HEK293 (cell line): ENCODE results near the gene ENO3.
"Not testable (repeated sequence)": the region's sequence is repeated elsewhere in the genome, so short reads cannot be mapped to it uniquely, and the experiment has no call there.

Source experiments
- CTCF ChIA-PET: fragments of 350-600 bp; formaldehyde crosslinking; extraction: SDS; loops from one replicate; lab custom pipeline; 2021; ENCODE audit warnings: antibody characterized with exemption; lab: Yijun Ruan, JAX
- POLR2A ChIA-PET: fragments of 300-600 bp; formaldehyde crosslinking; extraction: SDS; loops from one replicate; lab custom pipeline; 2020; ENCODE audit warnings: antibody characterized with exemption, inconsistent platforms; lab: Yijun Ruan, JAX
- H3K27ac ChIP-seq: fragments of 200-500 bp; sonication (Bioruptor generic); 2 replicates; pipeline ENCODE4 v1.5.1; 2014; ENCODE audit warnings: low read depth, low read length, control low read depth, inconsistent platforms; ENCODE audit errors: extremely low read depth
- H3K36me3 ChIP-seq, 2 experiments: fragments of 200-500 bp in 1 of 2; sonication (Bioruptor generic) in 1 of 2; 1 replicate in 1 of 2; 2 replicates in 1 of 2; pipeline ENCODE4 v1.5.1; 2014 to 2017; ENCODE audit warnings: inconsistent platforms in 2 of 2, low read length in 2 of 2; ENCODE audit not compliant: control insufficient read depth in 2 of 2, insufficient read depth in 1 of 2
- H3K4me1 ChIP-seq: fragments of 200-500 bp; sonication (Bioruptor generic); 2 replicates; pipeline ENCODE4 v1.5.1; 2014; ENCODE audit warnings: mild to moderate bottlenecking, low read length, inconsistent platforms; ENCODE audit not compliant: control insufficient read depth, insufficient read depth
- H3K4me3 ChIP-seq: 2 replicates; pipeline ENCODE4 v1.5.1; 2011; ENCODE audit warnings: low read depth, mild to moderate bottlenecking, control low read depth, low read length, moderate library complexity
- H3K9me3 ChIP-seq: fragments of 200-500 bp; sonication (Bioruptor generic); 2 replicates; pipeline ENCODE4 v1.5.1; 2014; ENCODE audit warnings: low read depth, low read length, inconsistent platforms; ENCODE audit not compliant: control insufficient read depth, insufficient read depth
- GLIS2 ChIP-seq: fragments of 450-650 bp; formaldehyde crosslinking; IDR thresholded peaks from 2 replicates; pipeline ENCODE4 v1.5.1; 2016; ENCODE audit warnings: missing biosample characterization, missing genetic modification characterization
- KLF10 ChIP-seq: fragments of 450-650 bp; IDR thresholded peaks from 2 replicates; pipeline ENCODE4 v1.5.1; 2018; ENCODE audit warnings: missing biosample characterization, mild to moderate bottlenecking, missing genetic modification characterization
- KLF9 ChIP-seq: fragments of 450-650 bp; formaldehyde crosslinking; IDR thresholded peaks from 2 replicates; pipeline ENCODE4 v1.5.1; 2016; ENCODE audit warnings: missing biosample characterization, missing genetic modification characterization, low read depth
- ZBTB20 ChIP-seq: fragments of 450-650 bp; formaldehyde crosslinking; IDR thresholded peaks from 2 replicates; pipeline ENCODE4 v1.5.1; 2016; ENCODE audit warnings: missing biosample characterization, missing genetic modification characterization
- ZBTB7A ChIP-seq: fragments of 450-650 bp; formaldehyde crosslinking; IDR thresholded peaks from 2 replicates; pipeline ENCODE4 v1.5.1; 2016; ENCODE audit warnings: low read depth, missing biosample characterization, missing genetic modification characterization
- ZEB2 ChIP-seq: fragments of 450-650 bp; formaldehyde crosslinking; IDR thresholded peaks from 2 replicates; pipeline ENCODE4 v1.5.1; 2016; ENCODE audit warnings: missing biosample characterization, missing genetic modification characterization
- ZFHX2 ChIP-seq: fragments of 450-650 bp; formaldehyde crosslinking; conservative IDR thresholded peaks from 2 replicates; pipeline ENCODE4 v1.5.1; 2016; ENCODE audit warnings: missing biosample characterization, missing genetic modification characterization
- ZFP41 ChIP-seq: fragments of 450-650 bp; formaldehyde crosslinking; IDR thresholded peaks from 2 replicates; pipeline ENCODE4 v1.5.1; 2016; ENCODE audit warnings: missing biosample characterization, missing genetic modification characterization, borderline replicate concordance
- ZNF114 ChIP-seq: fragments of 450-650 bp; formaldehyde crosslinking; IDR thresholded peaks from 2 replicates; pipeline ENCODE4 v1.5.0; 2017; ENCODE audit warnings: missing biosample characterization, missing genetic modification characterization
- ZNF146 ChIP-seq: fragments of 450-650 bp; formaldehyde crosslinking; IDR thresholded peaks from 2 replicates; pipeline ENCODE4 v1.5.1; 2016; ENCODE audit warnings: missing biosample characterization, missing genetic modification characterization
- ZNF16 ChIP-seq: fragments of 450-650 bp; formaldehyde crosslinking; IDR thresholded peaks from 2 replicates; pipeline ENCODE4 v1.5.1; 2016; ENCODE audit warnings: low read depth, missing biosample characterization, missing genetic modification characterization
- ZNF184 ChIP-seq: fragments of 450-650 bp; IDR thresholded peaks from 2 replicates; pipeline ENCODE4 v1.5.1; 2018; ENCODE audit warnings: missing biosample characterization, mild to moderate bottlenecking, missing genetic modification characterization
- ZNF341 ChIP-seq: fragments of 450-650 bp; formaldehyde crosslinking; IDR thresholded peaks from 2 replicates; pipeline ENCODE4; 2016; ENCODE audit warnings: low read depth, missing biosample characterization, missing genetic modification characterization
- ZNF394 ChIP-seq: fragments of 450-650 bp; formaldehyde crosslinking; IDR thresholded peaks from 2 replicates; pipeline ENCODE4 v1.5.1; 2016; ENCODE audit warnings: missing biosample characterization, missing genetic modification characterization, mild to moderate bottlenecking, moderate library complexity, borderline replicate concordance
- ZNF548 ChIP-seq: fragments of 450-650 bp; formaldehyde crosslinking; IDR thresholded peaks from 2 replicates; pipeline ENCODE4 v1.5.1; 2016; ENCODE audit warnings: missing biosample characterization, missing genetic modification characterization
- ZNF571 ChIP-seq: fragments of 450-650 bp; formaldehyde crosslinking; IDR thresholded peaks from 2 replicates; pipeline ENCODE4 v1.5.0; 2017; ENCODE audit warnings: missing biosample characterization, missing genetic modification characterization
- ZNF600 ChIP-seq: fragments of 450-650 bp; formaldehyde crosslinking; IDR thresholded peaks from 2 replicates; pipeline ENCODE4 v1.5.1; 2016; ENCODE audit warnings: missing biosample characterization, missing genetic modification characterization
- ZNF610 ChIP-seq: fragments of 450-650 bp; formaldehyde crosslinking; IDR thresholded peaks from 2 replicates; pipeline ENCODE4 v1.5.1; 2016; ENCODE audit warnings: missing biosample characterization, missing genetic modification characterization, borderline replicate concordance
- ZNF701 ChIP-seq: fragments of 450-650 bp; formaldehyde crosslinking; IDR thresholded peaks from 2 replicates; pipeline ENCODE4 v1.5.1; 2016; ENCODE audit warnings: missing biosample characterization, missing genetic modification characterization
- ZNF837 ChIP-seq: fragments of 450-650 bp; formaldehyde crosslinking; IDR thresholded peaks from 2 replicates; pipeline ENCODE4 v1.5.1; 2016; ENCODE audit warnings: missing biosample characterization, missing genetic modification characterization
- ZSCAN16 ChIP-seq: fragments of 450-650 bp; formaldehyde crosslinking; IDR thresholded peaks from 2 replicates; pipeline ENCODE4 v1.5.1; 2016; ENCODE audit warnings: missing biosample characterization, missing genetic modification characterization
- TF ChIP-seq, protein P1 (sequence below): fragments of 450-650 bp; formaldehyde crosslinking; IDR thresholded peaks from 2 replicates; pipeline ENCODE4 v1.5.1; 2016; ENCODE audit warnings: missing biosample characterization, missing genetic modification characterization
- TF ChIP-seq, protein P2 (sequence below): fragments of 450-650 bp; formaldehyde crosslinking; conservative IDR thresholded peaks from 2 replicates; pipeline ENCODE4 v1.5.1; 2016; ENCODE audit warnings: low read depth, missing biosample characterization, missing genetic modification characterization
- TF ChIP-seq, protein P3 (sequence below): fragments of 450-650 bp; formaldehyde crosslinking; IDR thresholded peaks from 2 replicates; pipeline ENCODE4 v1.5.1; 2016; ENCODE audit warnings: missing biosample characterization, missing genetic modification characterization

Gene ENO3

DNA sequence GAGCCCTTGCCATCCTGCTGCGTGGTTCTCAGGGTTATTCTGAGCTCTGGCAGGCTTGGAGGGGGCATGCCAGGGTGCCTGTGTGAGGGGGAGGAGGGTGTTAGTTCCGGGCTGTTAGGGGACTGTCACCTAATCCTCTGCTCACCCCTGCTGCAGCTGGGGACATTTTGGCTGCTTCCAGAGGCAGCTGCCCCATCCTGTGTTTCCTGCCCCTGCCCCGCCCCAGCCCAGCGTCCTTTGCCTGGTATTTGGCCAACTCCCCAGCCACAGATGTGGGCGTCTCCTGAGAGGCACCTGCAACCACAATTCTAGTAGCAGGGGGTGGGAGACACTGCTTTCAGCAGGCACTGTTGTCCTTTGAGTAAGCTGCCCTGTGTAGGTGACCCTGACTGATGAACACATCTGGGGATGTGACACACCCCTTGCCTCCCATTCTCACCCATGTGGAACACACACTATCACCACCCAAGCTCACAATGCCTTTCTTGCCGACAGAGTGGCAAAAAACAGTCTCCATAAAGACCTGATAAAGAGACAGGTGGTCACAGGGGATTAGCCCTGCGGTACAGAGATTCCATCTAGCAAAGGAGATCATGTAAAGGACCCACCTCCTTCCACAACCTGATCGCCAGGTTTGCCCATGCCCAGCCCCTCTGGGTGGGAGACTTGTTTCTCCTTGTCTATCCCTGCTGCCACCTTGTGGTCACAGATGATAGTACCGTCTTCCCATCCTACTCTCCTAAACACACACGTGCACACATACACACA, 47.7 kb upstream of the ENO3 start, which contains the start of gene CHRNE (continued):
- peak; percentile 72; the same call in 1 of the 2 replicates for TF ChIP-seq KLF9 (tag by site-specific recombination)
- TF ChIP-seq ZEB2: peak; percentile 33; the same call in 1 of the 2 replicates
- TF ChIP-seq ZNF548: no peak
- TF ChIP-seq ZNF600 (tag by site-specific recombination): 0 out of 2 replicates have a peak, but pooled peaks have one; percentile 23
- TF ChIP-seq, protein P1, sequence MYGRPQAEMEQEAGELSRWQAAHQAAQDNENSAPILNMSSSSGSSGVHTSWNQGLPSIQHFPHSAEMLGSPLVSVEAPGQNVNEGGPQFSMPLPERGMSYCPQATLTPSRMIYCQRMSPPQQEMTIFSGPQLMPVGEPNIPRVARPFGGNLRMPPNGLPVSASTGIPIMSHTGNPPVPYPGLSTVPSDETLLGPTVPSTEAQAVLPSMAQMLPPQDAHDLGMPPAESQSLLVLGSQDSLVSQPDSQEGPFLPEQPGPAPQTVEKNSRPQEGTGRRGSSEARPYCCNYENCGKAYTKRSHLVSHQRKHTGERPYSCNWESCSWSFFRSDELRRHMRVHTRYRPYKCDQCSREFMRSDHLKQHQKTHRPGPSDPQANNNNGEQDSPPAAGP (tag by site-specific recombination): 0 out of 2 replicates have a peak, but pooled peaks have one; percentile 24
- peak; percentile 72 for TF ChIP-seq ZFHX2 (tag by site-specific recombination)
- TF ChIP-seq KLF10 (tag by site-specific recombination): peak; percentile 52; the same call in 1 of the 2 replicates
- TF ChIP-seq ZSCAN16 (tag by site-specific recombination): no peak
- TF ChIP-seq, protein P2, sequence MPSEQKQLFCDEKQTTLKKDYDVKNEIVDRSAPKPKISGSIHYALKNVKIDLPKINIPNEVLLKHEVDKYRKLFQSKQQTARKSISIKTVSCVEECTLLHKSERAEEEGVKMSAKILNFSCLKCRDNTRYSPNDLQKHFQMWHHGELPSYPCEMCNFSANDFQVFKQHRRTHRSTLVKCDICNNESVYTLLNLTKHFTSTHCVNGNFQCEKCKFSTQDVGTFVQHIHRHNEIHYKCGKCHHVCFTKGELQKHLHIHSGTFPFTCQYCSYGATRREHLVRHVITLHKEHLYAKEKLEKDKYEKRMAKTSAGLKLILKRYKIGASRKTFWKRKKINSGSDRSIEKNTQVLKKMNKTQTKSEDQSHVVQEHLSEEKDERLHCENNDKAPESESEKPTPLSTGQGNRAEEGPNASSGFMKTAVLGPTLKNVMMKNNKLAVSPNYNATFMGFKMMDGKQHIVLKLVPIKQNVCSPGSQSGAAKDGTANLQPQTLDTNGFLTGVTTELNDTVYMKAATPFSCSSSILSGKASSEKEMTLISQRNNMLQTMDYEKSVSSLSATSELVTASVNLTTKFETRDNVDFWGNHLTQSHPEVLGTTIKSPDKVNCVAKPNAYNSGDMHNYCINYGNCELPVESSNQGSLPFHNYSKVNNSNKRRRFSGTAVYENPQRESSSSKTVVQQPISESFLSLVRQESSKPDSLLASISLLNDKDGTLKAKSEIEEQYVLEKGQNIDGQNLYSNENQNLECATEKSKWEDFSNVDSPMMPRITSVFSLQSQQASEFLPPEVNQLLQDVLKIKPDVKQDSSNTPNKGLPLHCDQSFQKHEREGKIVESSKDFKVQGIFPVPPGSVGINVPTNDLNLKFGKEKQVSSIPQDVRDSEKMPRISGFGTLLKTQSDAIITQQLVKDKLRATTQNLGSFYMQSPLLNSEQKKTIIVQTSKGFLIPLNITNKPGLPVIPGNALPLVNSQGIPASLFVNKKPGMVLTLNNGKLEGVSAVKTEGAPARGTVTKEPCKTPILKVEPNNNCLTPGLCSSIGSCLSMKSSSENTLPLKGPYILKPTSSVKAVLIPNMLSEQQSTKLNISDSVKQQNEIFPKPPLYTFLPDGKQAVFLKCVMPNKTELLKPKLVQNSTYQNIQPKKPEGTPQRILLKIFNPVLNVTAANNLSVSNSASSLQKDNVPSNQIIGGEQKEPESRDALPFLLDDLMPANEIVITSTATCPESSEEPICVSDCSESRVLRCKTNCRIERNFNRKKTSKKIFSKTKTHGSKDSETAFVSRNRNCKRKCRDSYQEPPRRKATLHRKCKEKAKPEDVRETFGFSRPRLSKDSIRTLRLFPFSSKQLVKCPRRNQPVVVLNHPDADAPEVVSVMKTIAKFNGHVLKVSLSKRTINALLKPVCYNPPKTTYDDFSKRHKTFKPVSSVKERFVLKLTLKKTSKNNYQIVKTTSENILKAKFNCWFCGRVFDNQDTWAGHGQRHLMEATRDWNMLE: no peak
- no peak for TF ChIP-seq ZBTB20 (tag by site-specific recombination)
- no peak for TF ChIP-seq ZNF571
- TF ChIP-seq, all 188 proteins: peak for 18

DNA sequence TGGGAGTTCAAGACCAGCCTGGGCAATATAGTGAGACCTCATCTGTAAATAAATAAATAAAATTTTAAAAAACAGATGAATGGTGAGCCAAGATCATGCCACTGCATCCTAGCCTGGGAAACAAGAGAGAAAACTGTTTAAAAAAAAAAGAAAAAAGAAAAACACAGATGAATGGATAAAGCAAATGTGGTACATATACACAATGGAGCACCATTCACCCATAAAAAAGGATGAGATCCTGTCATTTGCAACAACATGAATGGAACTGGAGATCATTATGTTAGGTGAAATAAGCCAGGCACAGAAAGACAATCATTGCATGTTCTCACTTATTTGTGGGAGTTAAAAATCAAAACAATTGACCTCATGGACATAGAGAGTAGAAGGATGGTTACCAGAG, 44.3 kb upstream of the ENO3 start:
- H3K4me1 ChIP-seq, H3K27ac ChIP-seq, H3K9me3 ChIP-seq, CTCF ChIA-PET, H3K36me3 ChIP-seq, H3K4me3 ChIP-seq: not testable (repeated sequence)
- POLR2A ChIA-PET: interaction anchor here (0.6 kb wide), 1 partner anchor 155 kb away, joined by 4 read pairs; no protein-coding TSS in a partner anchor
- TF ChIP-seq ZNF146: peak; percentile 51; the same call in 1 of the 2 replicates

DNA sequence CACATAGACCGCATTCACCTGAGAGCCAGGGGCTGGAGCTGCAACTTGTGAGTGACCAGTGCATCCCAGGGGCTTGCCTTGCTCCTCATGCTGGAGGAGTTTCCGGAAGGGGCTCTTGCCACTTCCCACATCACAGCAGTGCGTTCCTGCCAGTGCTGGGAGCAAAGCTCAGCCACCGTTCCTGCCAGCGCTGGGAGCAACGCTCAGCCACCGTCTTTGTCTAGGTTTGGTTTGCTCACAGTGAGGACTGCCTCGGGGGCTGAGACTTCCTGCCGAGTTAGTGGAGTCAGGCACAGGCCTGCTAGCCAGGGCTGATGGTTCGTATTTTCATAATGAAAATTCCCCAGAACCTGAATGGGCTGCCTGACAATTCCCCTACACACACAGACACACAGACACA, 42.6 kb upstream of the ENO3 start:
- Histone ChIP-seq H3K4me3 (no peak overlapping the region), H3K4me1 (no peaks in the 10 kb centered on the region; the same call in 1 of the 2 replicates), H3K9me3 (no peaks in the 10 kb centered on the region), H3K27ac (no peak overlapping the region), H3K36me3 (no peaks in the 10 kb centered on the region)
- ChIA-PET POLR2A (interaction anchor here (0.9 to 1.9 kb wide), 9 partner anchors 26 to 155 kb away, joined by 3 to 27 read pairs (median 4); partner anchors contain the start of genes INCA1, KIF1C, RNF167 and SLC25A11), CTCF (interaction anchor here (0.6 to 2.3 kb wide), 22 partner anchors 9 to 1162 kb away, joined by 3 to 23 read pairs (median 4); partner anchors contain the start of genes C17orf107, CAMTA2, ENO3 and RNF167)
- TF ChIP-seq ZNF16: no peak
- TF ChIP-seq ZNF341: no peak
- no peak for TF ChIP-seq ZFHX2 (tag by site-specific recombination)
- TF ChIP-seq, protein P3, sequence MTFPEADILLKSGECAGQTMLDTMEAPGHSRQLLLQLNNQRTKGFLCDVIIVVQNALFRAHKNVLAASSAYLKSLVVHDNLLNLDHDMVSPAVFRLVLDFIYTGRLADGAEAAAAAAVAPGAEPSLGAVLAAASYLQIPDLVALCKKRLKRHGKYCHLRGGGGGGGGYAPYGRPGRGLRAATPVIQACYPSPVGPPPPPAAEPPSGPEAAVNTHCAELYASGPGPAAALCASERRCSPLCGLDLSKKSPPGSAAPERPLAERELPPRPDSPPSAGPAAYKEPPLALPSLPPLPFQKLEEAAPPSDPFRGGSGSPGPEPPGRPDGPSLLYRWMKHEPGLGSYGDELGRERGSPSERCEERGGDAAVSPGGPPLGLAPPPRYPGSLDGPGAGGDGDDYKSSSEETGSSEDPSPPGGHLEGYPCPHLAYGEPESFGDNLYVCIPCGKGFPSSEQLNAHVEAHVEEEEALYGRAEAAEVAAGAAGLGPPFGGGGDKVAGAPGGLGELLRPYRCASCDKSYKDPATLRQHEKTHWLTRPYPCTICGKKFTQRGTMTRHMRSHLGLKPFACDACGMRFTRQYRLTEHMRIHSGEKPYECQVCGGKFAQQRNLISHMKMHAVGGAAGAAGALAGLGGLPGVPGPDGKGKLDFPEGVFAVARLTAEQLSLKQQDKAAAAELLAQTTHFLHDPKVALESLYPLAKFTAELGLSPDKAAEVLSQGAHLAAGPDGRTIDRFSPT (tag by site-specific recombination): no peak
- TF ChIP-seq ZNF394 (tag by site-specific recombination): no peak
- TF ChIP-seq GLIS2 (tag by site-specific recombination): no peak
- TF ChIP-seq ZNF548: no peak
- TF ChIP-seq ZBTB20 (tag by site-specific recombination): no peak
- TF ChIP-seq ZNF184: no peak
- TF ChIP-seq ZNF837 (tag by site-specific recombination): no peak
- TF ChIP-seq ZNF610: no peak
- no peak for TF ChIP-seq ZNF701 (tag by site-specific recombination)
- TF ChIP-seq ZNF114: no peak
- TF ChIP-seq ZBTB7A: no peak
- TF ChIP-seq ZFP41 (tag by site-specific recombination): no peak
